ENCODE results near the gene KLF1. TPM values are rescaled to one million over a fixed set of nuclear protein-coding genes. Genes with fewer than 3 reads are reported as not detected.
"Not testable (repeated sequence)": the region's sequence is repeated elsewhere in the genome, so short reads cannot be mapped to it uniquely, and the experiment has no call there.

KLF1 gene
- total RNA-seq, 1 donor from 2014 or later = not detected

GRCh38 chr19:12847159-12848139 lies 39.6 kb downstream of the KLF1 start:
- DNase-seq (ENCODE audit: extremely low spot score, unreplicated experiment) = peak; percentile 96
- peak; percentile 100 for TF ChIP-seq CTCF (IDR thresholded peaks at IDR 0.05)
- peak overlapping the region; percentile 44 for H3K4me3 Mint-ChIP-seq (ENCODE audit: unreplicated experiment)
- no peak overlapping the region for H3K27ac Mint-ChIP-seq (ENCODE audit: unreplicated experiment)
- H3K9me3 Mint-ChIP-seq (ENCODE audit: unreplicated experiment) = no peaks in the 10 kb centered on the region
- peaks cover 3% of the 10 kb centered on the region for H3K4me1 Mint-ChIP-seq (ENCODE audit: unreplicated experiment)
- peaks cover 12% of the 10 kb centered on the region for H3K27me3 Mint-ChIP-seq (ENCODE audit: unreplicated experiment)
- H3K36me3 Mint-ChIP-seq (ENCODE audit: unreplicated experiment) = no peaks in the 10 kb centered on the region

GRCh38 chr19:12846613-12847012 lies 40.4 kb downstream of the KLF1 start:
- not testable (repeated sequence) for H3K9me3 Mint-ChIP-seq (ENCODE audit: unreplicated experiment); DNase-seq (ENCODE audit: extremely low spot score, unreplicated experiment); H3K36me3 Mint-ChIP-seq (ENCODE audit: unreplicated experiment); H3K27ac Mint-ChIP-seq (ENCODE audit: unreplicated experiment); H3K4me1 Mint-ChIP-seq (ENCODE audit: unreplicated experiment); H3K4me3 Mint-ChIP-seq (ENCODE audit: unreplicated experiment)
- H3K27me3 Mint-ChIP-seq (ENCODE audit: unreplicated experiment) = peaks cover 18% of the 10 kb centered on the region

- Mint-ChIP-seq H3K27me3 (ENCODE audit: unreplicated experiment) (peaks cover 39% of the 10 kb centered on the region), H3K36me3 (ENCODE audit: unreplicated experiment) (no peaks in the 10 kb centered on the region), H3K4me1 (ENCODE audit: unreplicated experiment) (peaks cover 18% of the 10 kb centered on the region), H3K9me3 (ENCODE audit: unreplicated experiment) (no peaks in the 10 kb centered on the region), H3K4me3 (ENCODE audit: unreplicated experiment) (no peak overlapping the region), H3K27ac (ENCODE audit: unreplicated experiment) (no peak overlapping the region)
- TF ChIP-seq CTCF (IDR thresholded peaks at IDR 0.05) = no peak
- no peak for DNase-seq (ENCODE audit: extremely low spot score, unreplicated experiment)
Measured at GRCh38 chr19:12843999-12844732, 42.8 kb downstream of the KLF1 start.

DNA sequence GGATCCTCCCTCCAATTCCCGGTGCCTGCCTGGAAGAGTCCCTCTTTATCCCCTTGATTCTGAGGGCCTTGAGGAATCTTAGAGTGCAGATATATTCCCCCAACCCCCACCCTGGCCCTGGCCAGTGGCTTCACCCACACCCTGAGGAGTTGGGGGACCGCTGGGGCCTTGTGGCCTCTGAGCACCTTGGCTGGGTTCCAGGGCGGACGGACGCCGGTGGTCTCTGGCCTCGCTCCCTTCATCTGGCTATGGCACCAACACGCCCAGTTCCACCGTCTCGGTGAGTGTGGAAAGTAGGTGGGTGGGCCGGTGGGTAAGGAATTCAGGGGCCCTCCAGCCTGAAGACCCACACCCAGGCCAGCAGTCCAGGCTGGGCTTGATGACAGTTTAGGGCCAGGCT lies 43.7 kb downstream of the KLF1 start:
- no peaks in the 10 kb centered on the region for H3K36me3 Mint-ChIP-seq (ENCODE audit: unreplicated experiment)
- no peak for TF ChIP-seq CTCF (IDR thresholded peaks at IDR 0.05)
- H3K27me3 Mint-ChIP-seq (ENCODE audit: unreplicated experiment) = peaks cover 43% of the 10 kb centered on the region
- H3K27ac Mint-ChIP-seq (ENCODE audit: unreplicated experiment) = no peak overlapping the region
- peaks cover 22% of the 10 kb centered on the region for H3K4me1 Mint-ChIP-seq (ENCODE audit: unreplicated experiment)
- H3K4me3 Mint-ChIP-seq (ENCODE audit: unreplicated experiment) = no peak overlapping the region
- DNase-seq (ENCODE audit: extremely low spot score, unreplicated experiment) = no peak
- no peaks in the 10 kb centered on the region for H3K9me3 Mint-ChIP-seq (ENCODE audit: unreplicated experiment)

DNA sequence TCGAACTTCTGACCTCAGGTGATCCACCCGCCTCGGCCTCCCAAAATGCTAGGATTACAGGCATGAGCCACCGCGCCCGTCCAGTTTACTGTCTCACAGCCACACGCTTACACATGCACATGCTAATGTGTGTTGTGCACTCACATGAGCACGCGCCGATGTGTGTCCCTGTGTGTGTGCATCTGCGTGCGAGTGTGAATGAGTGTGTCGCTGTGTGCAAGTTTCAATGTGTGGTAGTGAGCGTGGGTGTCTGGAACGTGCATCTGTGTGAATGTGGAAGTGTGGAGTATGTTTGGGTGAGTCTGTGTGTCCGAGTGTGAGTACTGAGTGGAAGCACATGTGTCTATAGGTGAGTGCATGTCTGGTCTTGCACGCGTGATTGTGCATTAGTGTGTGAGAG lies 44.5 kb downstream of the KLF1 start:
- Mint-ChIP-seq H3K27ac (ENCODE audit: unreplicated experiment) (no peak overlapping the region), H3K9me3 (ENCODE audit: unreplicated experiment) (no peaks in the 10 kb centered on the region), H3K27me3 (ENCODE audit: unreplicated experiment) (peaks cover 49% of the 10 kb centered on the region), H3K4me3 (ENCODE audit: unreplicated experiment) (no peak overlapping the region), H3K36me3 (ENCODE audit: unreplicated experiment) (no peaks in the 10 kb centered on the region), H3K4me1 (ENCODE audit: unreplicated experiment) (peaks cover 19% of the 10 kb centered on the region)
- no peak for DNase-seq (ENCODE audit: extremely low spot score, unreplicated experiment)
- TF ChIP-seq CTCF (IDR thresholded peaks at IDR 0.05) = no peak

All from osteocyte (in vitro differentiated cells).